GM12872 (cell line): ENCODE data around the gene PIGP.

ENCODE experiments used
- TF ChIP-seq, protein P1 (sequence below): IDR thresholded peaks from 3 replicates; pipeline ENCODE4 v1.5.1; 2011; ENCODE audit warnings: low read depth, mild to moderate bottlenecking, low read length, moderate library complexity; ENCODE audit not compliant: insufficient read depth

Gene PIGP

DNA sequence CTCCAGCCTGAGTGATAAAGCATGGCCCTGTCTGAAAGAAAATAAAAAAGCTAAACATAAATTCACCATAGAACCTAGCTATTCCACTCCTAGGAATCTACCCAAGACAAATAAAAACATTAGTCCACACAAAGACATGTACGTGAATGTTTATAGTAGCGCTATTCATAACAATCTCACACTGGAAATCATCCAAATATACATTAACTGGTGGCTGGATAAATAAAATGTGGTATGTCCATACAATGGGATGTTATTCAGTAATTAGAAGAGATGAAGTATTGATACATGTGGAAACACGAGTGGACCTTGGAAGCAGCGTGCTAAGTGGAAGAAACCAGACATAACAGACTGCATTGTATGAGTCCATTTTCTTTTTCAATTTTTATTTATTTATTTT is 36.7 kb downstream of the PIGP start:
- TF ChIP-seq, protein P1, sequence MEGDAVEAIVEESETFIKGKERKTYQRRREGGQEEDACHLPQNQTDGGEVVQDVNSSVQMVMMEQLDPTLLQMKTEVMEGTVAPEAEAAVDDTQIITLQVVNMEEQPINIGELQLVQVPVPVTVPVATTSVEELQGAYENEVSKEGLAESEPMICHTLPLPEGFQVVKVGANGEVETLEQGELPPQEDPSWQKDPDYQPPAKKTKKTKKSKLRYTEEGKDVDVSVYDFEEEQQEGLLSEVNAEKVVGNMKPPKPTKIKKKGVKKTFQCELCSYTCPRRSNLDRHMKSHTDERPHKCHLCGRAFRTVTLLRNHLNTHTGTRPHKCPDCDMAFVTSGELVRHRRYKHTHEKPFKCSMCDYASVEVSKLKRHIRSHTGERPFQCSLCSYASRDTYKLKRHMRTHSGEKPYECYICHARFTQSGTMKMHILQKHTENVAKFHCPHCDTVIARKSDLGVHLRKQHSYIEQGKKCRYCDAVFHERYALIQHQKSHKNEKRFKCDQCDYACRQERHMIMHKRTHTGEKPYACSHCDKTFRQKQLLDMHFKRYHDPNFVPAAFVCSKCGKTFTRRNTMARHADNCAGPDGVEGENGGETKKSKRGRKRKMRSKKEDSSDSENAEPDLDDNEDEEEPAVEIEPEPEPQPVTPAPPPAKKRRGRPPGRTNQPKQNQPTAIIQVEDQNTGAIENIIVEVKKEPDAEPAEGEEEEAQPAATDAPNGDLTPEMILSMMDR, result no peak

DNA sequence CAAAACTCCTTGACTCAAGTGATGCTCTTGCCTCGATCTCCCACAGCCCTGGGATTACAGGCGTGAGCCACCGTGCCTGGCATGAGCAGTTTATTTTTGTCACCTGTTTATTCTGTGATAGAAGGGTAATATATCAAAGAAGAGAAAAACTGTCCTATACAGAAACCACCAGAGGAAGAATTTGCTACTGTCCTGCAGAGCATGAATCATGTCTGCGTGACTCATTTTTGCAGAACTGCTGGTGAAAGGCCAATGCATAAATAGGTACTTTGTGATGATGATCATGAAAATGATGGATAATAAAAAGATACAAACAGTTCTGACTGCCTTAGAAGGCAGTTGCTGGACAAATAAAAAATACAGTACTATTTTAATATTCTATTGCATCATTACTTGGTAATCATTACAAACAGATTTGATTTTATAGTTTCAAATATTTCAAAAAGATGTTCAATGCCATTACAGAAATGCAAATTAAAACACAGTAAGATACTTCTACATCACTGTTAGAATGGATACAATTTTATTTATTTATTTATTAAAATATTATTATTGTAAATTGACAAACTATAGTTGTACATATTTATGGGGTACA is 39.9 kb downstream of the PIGP start:
- TF ChIP-seq, protein P1, result no peak

DNA sequence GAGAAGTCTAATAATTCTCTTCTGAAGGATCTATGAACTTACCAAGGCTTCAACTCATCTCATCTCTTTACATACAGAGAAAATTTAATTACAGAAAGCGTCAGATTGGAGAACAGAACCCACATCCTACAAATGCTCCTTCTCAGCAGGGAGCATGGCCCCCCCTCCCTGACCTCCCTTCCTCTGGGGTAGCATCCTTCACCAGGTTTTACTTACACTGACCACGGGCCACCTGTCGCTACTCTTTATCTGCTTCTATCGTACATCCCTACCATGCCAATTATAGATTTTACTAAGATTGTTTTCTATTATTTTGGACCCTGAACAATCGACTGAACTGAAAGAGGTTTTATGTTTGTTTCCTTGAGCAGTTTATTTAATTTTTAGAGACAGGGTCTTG is 40.6 kb downstream of the PIGP start:
- TF ChIP-seq, protein P1, result no peak

DNA sequence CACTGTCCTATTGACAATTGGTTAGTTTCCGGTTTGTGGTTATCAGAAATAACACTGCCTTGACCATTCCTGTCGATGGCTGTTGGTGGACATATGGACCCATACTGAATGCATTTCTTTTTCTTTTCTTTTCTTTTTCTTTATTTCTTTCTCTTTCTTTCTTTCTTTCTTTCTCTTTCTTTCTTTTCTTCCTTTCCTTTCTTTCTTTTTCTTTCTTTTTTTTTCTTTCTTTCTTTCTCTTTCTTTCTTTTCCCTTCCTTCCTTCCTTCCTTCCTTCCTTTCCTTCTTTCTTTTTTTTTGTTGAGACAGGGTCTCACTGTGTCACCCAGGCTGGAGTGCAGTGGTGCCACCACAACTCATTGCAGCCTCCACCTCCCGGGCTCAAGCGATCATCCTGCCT is 42.0 kb downstream of the PIGP start:
- TF ChIP-seq, protein P1, result no peak

DNA sequence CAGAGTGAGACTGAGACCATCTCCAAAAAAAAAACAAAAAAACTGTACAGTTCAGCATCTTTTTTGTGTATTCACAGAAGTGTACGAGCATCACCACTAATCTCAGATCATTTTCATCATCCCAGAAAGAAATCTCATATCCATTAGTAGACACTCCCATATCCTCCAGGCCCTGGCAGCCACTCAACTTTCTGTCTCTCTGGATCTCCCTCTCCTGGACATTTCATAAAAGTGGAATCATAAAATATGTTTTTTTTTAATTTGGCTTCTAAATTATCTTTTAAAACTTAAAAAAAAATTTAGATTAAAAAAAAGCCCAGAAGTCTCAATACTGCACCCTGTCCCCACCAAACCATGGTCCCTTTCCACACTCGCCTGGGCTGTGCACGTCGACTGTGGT is 44.3 kb downstream of the PIGP start:
- TF ChIP-seq, protein P1, result no peak

DNA sequence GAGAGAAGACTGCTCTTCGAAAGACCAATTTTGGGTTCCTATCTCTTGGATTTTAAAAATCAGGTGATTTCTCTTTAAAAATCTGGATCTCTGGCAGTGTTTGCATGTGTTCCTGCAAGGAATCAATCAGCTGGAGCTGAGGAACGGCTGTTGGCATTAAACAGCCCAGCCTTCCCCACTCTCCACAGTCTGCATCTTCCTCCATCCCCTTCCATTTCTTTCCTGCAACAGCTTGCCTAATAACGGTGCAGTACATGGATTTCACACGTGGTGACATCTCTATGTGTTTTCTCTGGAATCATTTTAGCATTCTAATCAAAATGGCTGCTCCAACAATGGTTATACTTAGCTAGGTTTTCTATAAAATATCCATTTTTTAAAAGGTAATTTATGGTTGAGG is 46.4 kb downstream of the PIGP start:
- TF ChIP-seq, protein P1, result no peak

DNA sequence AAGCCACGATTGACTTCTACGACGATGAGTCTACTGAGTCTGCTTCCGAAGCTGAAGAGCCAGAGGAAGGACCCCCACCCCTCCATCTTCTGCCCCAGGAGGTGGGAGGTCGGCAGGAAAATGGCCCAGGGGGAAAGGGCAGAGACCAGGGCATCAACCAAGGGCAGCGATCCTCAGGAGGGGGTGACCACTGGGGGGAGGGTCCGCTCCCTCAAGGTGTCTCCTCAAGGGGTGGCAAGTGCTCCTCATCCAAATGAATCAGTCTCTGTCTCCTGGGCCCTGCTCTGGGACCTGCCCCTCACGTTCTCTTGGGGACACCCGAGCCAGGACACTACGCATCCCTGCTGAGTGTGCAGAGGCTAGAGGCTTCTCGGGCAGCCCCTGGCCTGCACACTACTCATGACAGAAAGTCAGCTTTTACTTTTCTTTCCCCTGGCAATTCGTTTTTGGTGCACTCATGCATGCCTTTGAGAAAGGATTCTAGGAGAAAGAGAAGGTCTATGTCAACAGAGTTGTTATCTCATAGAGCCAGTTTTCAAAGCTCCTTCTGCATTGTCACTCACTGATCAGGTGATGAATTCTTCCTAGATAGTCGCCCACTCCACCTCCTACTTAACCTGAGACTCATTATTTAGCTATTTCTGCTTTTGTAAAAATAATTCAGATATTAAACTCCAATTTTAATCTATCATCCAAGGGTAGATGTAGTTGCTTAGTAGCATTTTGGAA is 54.8 kb downstream of the PIGP start:
- TF ChIP-seq, protein P1, result no peak
